ENCODE measurements around the gene TNRC6C. TPM values are rescaled to one million over a fixed set of nuclear protein-coding genes. Genes with fewer than 3 reads are reported as not detected.
"Not testable (repeated sequence)": the region's sequence is repeated elsewhere in the genome, so short reads cannot be mapped to it uniquely, and the experiment has no call there.

The TNRC6C gene
- total RNA-seq, 4 donors from 2014 or later = 9.1 to 32.7 (median 14.3) TPM

DNA sequence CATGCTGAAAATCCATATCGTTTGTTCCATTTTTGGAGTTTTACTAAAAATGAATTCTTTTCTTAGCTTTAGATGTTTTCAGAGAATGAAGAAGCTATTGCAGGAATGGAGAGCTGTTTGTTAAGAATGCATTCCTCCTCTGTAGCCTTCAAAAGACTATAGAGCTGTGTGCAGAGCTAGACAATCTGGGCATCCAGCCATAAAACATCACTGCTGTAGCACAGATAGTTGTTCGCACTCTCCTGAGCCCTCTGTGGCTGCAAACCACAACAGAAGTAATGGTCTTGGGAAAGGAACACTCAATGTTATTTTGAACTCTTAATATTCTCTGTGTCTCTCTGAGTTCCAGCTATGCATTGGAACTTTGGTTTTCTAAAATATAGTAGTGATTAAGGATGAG is 4.9 kb downstream of the TNRC6C start:
- Histone ChIP-seq H3K9me3 (no peaks in the 10 kb centered on the region), H3K4me1 (peaks cover 14 to 22% of the 10 kb centered on the region in 2 donors), H3K27ac (no peak overlapping the region), H3K4me3 (replicated peaks in 1 of 3) (no peak overlapping the region), H3K27me3 (no peaks in the 10 kb centered on the region), H3K36me3 (no peaks in the 10 kb centered on the region)
- WGBS, 2 donors = 45 to 53% methylated on average over 2 of the region's 2 CpGs
- DNase-seq = peak; percentile 32 to 38
- TF ChIP-seq, protein P1, sequence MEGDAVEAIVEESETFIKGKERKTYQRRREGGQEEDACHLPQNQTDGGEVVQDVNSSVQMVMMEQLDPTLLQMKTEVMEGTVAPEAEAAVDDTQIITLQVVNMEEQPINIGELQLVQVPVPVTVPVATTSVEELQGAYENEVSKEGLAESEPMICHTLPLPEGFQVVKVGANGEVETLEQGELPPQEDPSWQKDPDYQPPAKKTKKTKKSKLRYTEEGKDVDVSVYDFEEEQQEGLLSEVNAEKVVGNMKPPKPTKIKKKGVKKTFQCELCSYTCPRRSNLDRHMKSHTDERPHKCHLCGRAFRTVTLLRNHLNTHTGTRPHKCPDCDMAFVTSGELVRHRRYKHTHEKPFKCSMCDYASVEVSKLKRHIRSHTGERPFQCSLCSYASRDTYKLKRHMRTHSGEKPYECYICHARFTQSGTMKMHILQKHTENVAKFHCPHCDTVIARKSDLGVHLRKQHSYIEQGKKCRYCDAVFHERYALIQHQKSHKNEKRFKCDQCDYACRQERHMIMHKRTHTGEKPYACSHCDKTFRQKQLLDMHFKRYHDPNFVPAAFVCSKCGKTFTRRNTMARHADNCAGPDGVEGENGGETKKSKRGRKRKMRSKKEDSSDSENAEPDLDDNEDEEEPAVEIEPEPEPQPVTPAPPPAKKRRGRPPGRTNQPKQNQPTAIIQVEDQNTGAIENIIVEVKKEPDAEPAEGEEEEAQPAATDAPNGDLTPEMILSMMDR (IDR thresholded peaks at IDR 0.05) = no peak
- no peak for TF ChIP-seq POLR2A (IDR thresholded peaks at IDR 0.05)
- intact Hi-C loops (cut with DNase I) = no loop called here

DNA sequence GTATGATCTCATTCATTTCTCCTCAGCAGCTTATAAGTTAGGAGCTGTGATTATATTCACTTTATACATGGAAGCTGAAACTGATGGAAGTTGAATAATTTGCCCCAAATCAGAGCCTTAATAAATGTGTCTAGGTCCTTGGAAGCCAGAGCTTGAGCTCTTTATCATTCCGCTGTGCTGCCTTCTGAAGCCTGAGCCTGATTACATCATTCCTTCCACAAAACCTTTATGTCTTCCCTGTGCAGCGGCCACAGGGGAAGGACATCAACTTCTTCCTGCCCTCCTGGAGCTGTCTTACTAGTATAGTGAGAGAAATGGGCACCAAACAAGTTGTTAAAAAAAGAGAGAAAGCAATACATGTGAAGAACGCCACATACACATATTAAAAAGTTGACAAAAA is 6.8 kb downstream of the TNRC6C start:
- H3K27ac ChIP-seq = no peak overlapping the region
- H3K9me3 ChIP-seq = no peaks in the 10 kb centered on the region
- intact Hi-C loops (cut with DNase I) = no loop called here
- H3K4me1 ChIP-seq = peaks cover 11 to 16% of the 10 kb centered on the region in 2 donors
- no peak overlapping the region for H3K4me3 ChIP-seq (replicated peaks in 1 of 3)
- 94 to 97% methylated on average over 3 of the region's 3 CpGs for WGBS, 2 donors
- H3K27me3 ChIP-seq = no peaks in the 10 kb centered on the region
- TF ChIP-seq POLR2A (IDR thresholded peaks at IDR 0.05) = no peak
- TF ChIP-seq, protein P1 (IDR thresholded peaks at IDR 0.05) = no peak
- H3K36me3 ChIP-seq = no peaks in the 10 kb centered on the region
- no peak for DNase-seq

DNA sequence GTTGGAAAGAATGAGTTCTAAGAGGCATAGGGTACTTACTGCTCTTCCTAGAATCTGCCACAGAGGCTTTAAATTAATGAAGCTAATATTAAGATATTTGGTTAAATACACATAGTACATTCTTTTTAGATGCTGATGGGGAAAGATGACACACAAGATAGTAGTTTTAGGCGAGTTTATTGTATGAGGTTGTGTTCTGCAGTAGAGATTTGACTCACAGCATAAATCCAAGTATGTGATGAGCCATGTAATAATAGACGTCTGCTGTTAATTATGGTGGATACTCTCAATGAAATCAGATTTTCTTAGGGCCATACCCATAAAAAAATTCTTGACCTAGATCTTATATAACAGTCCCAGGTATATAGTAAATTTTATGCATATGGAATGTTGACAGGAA is 8.0 kb downstream of the TNRC6C start:
- DNase-seq = no peak
- Histone ChIP-seq H3K27ac (no peak overlapping the region), H3K4me3 (replicated peaks in 1 of 3) (no peak overlapping the region), H3K4me1 (peaks cover 7 to 15% of the 10 kb centered on the region in 2 donors), H3K9me3 (no peaks in the 10 kb centered on the region), H3K27me3 (no peaks in the 10 kb centered on the region), H3K36me3 (no peaks in the 10 kb centered on the region)
- TF ChIP-seq, protein P1 (IDR thresholded peaks at IDR 0.05) = no peak
- no peak for TF ChIP-seq POLR2A (IDR thresholded peaks at IDR 0.05)
- WGBS, 2 donors = 89 to 92% methylated on average over 2 of the region's 2 CpGs
- intact Hi-C loops (cut with DNase I) = no loop called here

DNA sequence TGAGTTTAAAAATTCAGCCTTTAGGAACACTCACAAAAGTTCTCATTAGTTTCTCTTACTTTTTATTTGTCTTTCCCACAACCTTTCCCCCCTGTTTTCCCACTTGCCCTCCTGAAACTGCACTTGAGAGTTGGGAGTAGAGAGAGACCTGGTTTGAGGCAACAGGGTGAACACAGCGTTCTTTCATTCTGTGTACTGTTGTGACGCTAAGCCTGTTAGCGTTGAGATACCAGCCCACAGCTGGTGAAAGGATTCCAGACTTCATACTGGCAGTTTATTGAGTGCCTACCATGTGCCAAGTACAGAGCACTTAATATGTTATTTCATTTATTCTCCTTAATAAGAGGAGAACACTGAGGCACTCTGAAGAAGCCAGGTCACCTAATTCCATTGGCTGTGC is 10.3 kb downstream of the TNRC6C start:
- TF ChIP-seq, protein P1 (IDR thresholded peaks at IDR 0.05) = no peak
- no peak for TF ChIP-seq POLR2A (IDR thresholded peaks at IDR 0.05)
- Histone ChIP-seq H3K4me3 (replicated peaks in 1 of 3) (no peak overlapping the region), H3K27me3 (no peaks in the 10 kb centered on the region), H3K4me1 (peaks cover 1 to 2% of the 10 kb centered on the region in 2 donors), H3K27ac (no peak overlapping the region), H3K36me3 (no peaks in the 10 kb centered on the region), H3K9me3 (no peaks in the 10 kb centered on the region)
- 85 to 90% methylated on average over 3 of the region's 3 CpGs for WGBS, 2 donors
- intact Hi-C loops (cut with DNase I) = no loop called here
- no peak for DNase-seq

DNA sequence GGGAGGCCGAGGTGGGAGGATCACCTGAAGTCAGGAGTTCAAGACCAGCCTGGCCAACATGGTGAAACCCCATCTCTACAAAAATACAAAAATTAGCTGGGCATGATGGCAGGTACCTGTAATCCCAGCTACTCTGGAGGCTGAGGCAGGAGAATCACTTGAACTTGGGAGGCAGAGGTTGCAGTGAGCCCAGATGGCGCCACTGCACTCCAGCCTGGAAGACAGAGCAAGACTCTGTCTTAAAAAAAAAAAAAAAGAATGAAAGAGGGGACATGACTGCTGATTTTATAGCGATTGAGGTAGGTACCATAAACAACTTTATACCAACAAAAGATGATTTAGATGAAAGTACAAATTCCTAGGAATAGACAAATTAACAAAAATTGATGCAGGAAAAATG is 13.8 kb downstream of the TNRC6C start:
- 96% methylated on average over 3 of the region's 3 CpGs for WGBS, 2 donors
- H3K36me3 ChIP-seq; intact Hi-C loops (cut with DNase I); H3K4me3 ChIP-seq (replicated peaks in 1 of 3); H3K4me1 ChIP-seq; DNase-seq; H3K27ac ChIP-seq; H3K9me3 ChIP-seq; H3K27me3 ChIP-seq: not testable (repeated sequence)

DNA sequence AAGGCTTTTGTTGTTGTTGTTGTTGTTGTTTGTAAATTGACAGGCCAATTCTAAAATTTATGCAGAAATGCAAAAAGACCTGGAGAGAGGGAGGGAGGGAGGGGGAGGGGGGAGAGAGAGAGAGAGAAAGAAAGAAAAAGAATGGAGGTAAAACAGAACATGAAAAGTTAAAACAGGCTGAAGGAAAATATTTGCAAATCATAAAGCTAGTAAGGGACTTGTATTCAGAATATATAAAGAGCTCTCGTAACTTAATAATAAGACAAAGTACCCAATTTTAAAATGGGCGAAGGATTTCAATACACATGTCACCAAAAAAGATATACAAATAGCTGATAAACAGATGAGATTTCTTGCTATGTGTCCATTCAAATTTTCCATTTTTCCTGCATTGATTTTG is 15.4 kb downstream of the TNRC6C start:
- TF ChIP-seq, protein P1 (IDR thresholded peaks at IDR 0.05) = no peak
- no peak for TF ChIP-seq POLR2A (IDR thresholded peaks at IDR 0.05)
- Histone ChIP-seq H3K36me3 (no peaks in the 10 kb centered on the region), H3K4me3 (replicated peaks in 1 of 3) (no peak overlapping the region), H3K27ac (no peak overlapping the region), H3K27me3 (no peaks in the 10 kb centered on the region), H3K9me3 (no peaks in the 10 kb centered on the region), H3K4me1 (no peaks in the 10 kb centered on the region)
- intact Hi-C loops (cut with DNase I) = no loop called here
- DNase-seq = no peak
- 76 to 97% methylated on average over 2 of the region's 2 CpGs for WGBS, 2 donors
